Left lobe of liver (tissue), 2 donors: ENCODE measurements around the gene NUMB. TPM values are rescaled to one million over a fixed set of nuclear protein-coding genes. Genes with fewer than 3 reads are reported as not detected.

Experiments used
- ATAC-seq: fragments of 200-7000 bp; cut with Tn5 transposase; one replicate; pipeline ENCODE4 v1.9.1; 2020; ENCODE audit warnings: mild to moderate bottlenecking, moderate library complexity
- DNase-seq: peaks from one replicate; pipeline ENCODE4 v3.0.0-alpha.2; 2020; ENCODE audit warnings: low spot score
- total RNA-seq: library from RNA; stranded (reverse); gene quantifications from one replicate; pipeline ENCODE4 v1.2.1, GENCODE V29; 2021
- donor health status: DM: no; HTN: no; CAD: no; lungs with moderate emphysema.
- donor health status: DM: no; HTN: yes; CAD: no.

Gene NUMB
- total RNA-seq, 1 donor from 2014 or later, result 41.9 TPM

DNA sequence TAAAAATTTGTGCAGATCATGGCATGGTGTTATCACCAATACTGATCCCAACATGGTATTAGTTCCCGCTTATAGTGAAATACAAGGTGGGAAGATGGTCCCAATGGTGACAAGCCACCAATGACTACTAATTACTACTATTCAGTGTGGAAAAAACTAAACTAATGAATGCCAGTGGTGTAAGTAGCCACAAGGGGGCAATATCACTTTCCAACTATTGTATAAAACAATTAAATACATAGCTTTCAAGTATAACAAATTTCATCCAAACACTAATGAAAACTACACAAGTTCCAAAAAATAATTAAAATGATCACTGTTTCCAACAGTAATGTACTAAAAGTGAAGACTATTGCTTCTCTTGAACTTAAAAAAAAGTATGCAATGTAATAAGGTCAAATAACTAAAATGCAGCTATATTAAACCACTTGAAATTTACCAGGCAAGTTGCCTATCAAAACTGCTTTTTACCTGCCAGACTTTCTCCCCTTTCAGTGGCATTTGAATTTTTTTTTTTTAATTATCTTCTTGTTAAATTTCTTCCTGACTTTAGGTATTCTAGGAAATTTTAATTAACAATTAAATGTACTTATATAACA, 163.0 kb downstream of the NUMB start:
- DNase-seq (no peak), ATAC-seq (peak; percentile 79)

- DNase-seq (no peak), ATAC-seq (no peak)
Measured at GRCh38 chr14:73293782-73294781, 164.3 kb downstream of the NUMB start.

GRCh38 chr14:73290279-73290678, 168.1 kb downstream of the NUMB start:
- ATAC-seq, result no peak
- no peak for DNase-seq

GRCh38 chr14:73289729-73290128, 168.6 kb downstream of the NUMB start:
- ATAC-seq (no peak), DNase-seq (no peak)

DNA sequence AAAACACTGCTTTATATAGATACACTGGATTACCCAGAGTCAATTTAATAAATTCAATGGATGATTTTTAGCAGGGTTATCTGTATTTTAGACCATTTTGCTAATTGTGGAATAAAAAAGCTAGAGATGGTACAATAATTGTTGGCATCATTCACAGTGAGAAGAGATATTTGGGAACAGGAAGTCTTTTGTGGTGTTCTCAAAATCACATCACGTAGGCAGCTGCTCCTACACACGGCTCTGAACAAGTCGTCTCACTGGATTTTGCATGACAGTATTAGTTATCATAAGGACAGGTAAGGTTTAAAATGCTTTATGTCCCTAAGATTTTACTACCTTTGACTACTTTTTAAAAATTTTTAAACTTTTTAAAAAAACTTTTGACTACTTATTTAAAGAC, 169.0 kb downstream of the NUMB start:
- ATAC-seq (no peak), DNase-seq (no peak)

DNA sequence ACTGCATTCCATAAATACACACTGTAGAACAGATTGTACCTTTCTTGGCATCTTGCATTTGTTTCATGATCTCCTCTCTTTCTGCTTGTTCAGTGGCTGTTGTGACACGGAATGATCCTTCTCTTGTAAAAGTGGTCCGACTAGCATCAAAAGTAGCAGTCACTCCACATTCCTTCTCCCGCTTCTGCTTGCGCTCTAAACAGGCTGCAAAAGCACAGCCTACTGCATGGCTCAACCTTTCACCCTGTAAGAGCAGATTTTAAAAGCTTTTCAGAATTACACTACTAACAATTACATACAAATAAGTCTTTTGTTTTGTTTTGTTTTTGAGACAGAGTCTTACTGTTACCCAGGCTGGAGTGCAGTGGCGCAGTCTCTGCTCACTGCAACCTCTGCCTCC, 171.3 kb downstream of the NUMB start:
- no peak for DNase-seq
- no peak for ATAC-seq

GRCh38 chr14:73286598-73286997, 171.7 kb downstream of the NUMB start:
- ATAC-seq, result no peak

DNA sequence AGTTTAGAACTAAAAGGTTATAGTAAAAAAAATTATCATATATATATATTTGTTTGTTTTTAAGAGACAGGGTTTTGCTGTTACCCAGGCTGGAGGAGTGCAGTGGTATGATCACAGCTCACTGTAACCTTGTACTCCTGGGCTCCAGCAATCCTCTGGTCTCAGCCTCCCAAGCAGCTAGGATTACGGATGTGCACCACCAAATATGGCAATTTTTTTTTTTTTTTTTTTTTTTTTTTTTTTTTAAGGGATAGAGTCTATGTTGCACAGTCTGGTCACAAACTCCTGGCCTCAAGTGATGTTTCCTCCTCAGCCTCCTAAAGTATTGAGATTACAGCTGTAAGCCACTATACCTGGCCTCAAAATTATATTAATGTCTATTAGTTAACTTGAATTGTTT, 172.4 kb downstream of the NUMB start:
- no peak for DNase-seq
- no peak for ATAC-seq

More at GRCh38 chr14:73286598-73286997, 171.7 kb downstream of the NUMB start:
- no peak for DNase-seq

DNA sequence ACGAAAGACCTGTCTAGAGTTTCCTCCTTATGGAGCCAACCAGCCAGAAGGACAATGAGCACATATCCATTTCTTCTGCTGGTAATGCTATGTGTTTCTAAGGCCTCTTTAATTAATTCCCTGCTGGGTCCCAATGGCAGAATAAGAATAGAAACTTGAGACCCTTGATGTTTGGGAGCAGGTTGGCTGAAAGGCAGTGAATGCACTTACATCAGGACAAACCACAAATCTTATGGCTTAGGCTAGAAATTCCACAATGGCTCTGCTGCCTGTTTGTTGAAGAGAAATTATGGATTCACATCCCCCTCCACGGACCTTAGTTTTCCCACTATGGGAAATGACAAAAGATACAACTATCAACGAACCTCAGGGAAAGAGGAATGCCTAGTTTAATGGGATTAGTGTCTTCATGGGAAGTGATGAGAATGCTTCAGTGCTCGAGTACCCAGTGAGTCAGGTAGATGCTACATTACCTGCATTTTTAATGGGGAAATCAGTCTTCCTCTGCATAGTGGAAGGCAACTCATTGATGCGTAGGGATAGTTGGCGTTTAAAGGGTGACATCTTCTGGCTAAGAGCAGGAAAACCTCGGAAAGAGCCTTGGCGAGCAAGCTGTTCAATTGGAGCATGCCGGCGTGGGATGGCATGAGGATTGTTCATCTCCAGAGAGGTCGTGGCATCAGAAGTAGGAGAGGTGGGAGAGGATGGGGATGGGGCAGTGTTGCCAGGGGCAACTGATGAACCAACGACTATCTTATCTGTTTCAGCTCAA, 174.6 kb downstream of the NUMB start:
- DNase-seq (no peak), ATAC-seq (peak; percentile 28)

DNA sequence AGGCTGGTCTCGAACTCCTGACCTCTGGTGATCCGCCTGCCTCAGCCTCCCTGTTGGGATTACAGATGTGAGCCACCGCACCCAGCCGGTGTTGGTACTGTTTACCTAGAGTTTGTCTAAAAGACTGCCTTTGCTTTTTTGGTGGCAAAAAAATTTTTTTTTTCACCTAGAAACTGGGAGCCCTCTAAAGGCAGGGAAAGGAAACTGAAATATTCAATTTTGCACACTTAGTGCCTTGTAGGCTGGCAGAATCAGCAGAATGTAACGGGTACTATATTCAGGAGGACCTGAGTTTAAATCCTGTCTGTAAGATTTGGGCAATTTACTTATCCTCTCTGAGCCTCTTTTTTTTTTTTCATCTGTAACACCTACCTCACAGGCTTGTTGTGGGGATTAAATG, 177.4 kb downstream of the NUMB start:
- ATAC-seq (no peak), DNase-seq (no peak)

DNA sequence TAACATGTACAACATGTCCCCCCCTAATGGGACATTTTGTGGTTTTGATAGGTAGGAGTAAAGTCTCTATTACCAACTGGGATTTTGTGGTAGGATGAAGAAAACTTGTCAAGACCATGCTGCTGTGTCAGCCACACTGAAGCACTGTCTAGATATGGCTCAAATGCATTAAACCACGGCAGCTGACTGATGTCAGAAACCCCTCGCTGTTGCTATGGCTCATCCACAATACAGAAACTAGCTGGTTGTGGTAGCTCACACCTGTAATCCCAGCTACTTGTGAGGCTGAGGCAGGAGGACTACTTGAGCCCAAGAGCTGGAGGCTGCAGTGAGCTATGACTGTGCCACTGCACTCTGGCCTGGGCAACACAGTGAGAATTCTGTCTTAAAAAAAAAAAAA, 181.0 kb downstream of the NUMB start:
- ATAC-seq (no peak), DNase-seq (no peak)

GRCh38 chr14:73276836-73277235, 181.5 kb downstream of the NUMB start:
- peak; percentile 17 for ATAC-seq

GRCh38 chr14:73273799-73274198, 184.5 kb downstream of the NUMB start:
- DNase-seq (peak; percentile 23), ATAC-seq (no peak)

More at GRCh38 chr14:73276836-73277235, 181.5 kb downstream of the NUMB start:
- no peak for DNase-seq

DNA sequence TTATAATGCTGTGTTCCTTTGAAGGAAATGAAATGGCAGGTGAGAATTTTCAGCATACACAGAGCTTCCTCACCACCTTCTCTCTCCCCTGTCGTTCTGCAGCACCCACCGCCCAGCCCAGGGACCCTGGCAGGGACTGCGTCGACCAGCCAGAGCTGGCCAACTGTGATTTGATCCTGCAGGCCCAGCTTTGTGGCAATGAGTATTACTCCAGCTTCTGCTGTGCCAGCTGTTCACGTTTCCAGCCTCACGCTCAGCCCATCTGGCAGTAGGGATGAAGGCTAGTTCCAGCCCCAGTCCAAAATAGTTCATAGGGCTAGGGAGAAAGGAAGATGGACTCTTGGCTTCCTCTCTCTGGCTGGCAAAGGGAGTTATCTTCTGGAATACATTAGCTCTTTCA, 186.0 kb downstream of the NUMB start:
- ATAC-seq (no peak), DNase-seq (peak; percentile 14)

GRCh38 chr14:73269729-73270531, 188.4 kb downstream of the NUMB start:
- peak; percentile 71 for ATAC-seq
- no peak for DNase-seq

DNA sequence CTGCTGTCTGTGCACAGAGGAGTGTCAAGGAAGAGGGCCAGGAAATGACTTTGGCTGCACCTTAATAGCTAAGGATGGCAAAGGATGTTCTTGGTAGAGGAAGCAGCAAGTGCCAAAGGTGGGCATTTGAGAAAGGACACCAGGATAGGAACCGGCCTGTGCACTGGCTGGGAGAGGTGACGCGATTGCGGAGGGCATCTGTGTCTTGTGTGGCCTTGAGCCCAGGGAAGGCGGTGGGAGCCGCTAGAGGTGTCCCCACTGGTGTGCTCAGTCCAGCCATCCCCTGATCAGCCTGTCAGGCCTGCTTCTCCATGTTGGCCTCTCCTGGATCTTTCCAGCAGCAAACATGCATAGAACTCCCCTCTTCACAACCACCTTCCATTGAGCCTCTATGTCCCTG, 190.9 kb downstream of the NUMB start:
- no peak for DNase-seq
- ATAC-seq, result no peak

- ATAC-seq (no peak), DNase-seq (no peak)
Measured at GRCh38 chr14:73266317-73266716, 192.0 kb downstream of the NUMB start.

GRCh38 chr14:73265721-73266046, 192.7 kb downstream of the NUMB start:
- DNase-seq, result no peak
- ATAC-seq, result no peak

- ATAC-seq, result no peak
- no peak for DNase-seq
Measured at GRCh38 chr14:73264885-73265720, 193.2 kb downstream of the NUMB start.
